ENCODE results near the gene SLC46A2.

SLC46A2 gene

GRCh38 chr9:112900901-112901300, 10.2 kb upstream of the SLC46A2 start:
- TF ChIP-seq, protein P1, sequence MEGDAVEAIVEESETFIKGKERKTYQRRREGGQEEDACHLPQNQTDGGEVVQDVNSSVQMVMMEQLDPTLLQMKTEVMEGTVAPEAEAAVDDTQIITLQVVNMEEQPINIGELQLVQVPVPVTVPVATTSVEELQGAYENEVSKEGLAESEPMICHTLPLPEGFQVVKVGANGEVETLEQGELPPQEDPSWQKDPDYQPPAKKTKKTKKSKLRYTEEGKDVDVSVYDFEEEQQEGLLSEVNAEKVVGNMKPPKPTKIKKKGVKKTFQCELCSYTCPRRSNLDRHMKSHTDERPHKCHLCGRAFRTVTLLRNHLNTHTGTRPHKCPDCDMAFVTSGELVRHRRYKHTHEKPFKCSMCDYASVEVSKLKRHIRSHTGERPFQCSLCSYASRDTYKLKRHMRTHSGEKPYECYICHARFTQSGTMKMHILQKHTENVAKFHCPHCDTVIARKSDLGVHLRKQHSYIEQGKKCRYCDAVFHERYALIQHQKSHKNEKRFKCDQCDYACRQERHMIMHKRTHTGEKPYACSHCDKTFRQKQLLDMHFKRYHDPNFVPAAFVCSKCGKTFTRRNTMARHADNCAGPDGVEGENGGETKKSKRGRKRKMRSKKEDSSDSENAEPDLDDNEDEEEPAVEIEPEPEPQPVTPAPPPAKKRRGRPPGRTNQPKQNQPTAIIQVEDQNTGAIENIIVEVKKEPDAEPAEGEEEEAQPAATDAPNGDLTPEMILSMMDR (IDR thresholded peaks at IDR 0.05; ENCODE audit: control insufficient read depth, insufficient read depth, low read depth, low read length, missing control alignments) = no peak
- DNase-seq (ENCODE audit: low read depth) = no peak
- no peak overlapping the region for H3K4me3 ChIP-seq (ENCODE audit: control insufficient read depth, low read depth, low read length)

DNA sequence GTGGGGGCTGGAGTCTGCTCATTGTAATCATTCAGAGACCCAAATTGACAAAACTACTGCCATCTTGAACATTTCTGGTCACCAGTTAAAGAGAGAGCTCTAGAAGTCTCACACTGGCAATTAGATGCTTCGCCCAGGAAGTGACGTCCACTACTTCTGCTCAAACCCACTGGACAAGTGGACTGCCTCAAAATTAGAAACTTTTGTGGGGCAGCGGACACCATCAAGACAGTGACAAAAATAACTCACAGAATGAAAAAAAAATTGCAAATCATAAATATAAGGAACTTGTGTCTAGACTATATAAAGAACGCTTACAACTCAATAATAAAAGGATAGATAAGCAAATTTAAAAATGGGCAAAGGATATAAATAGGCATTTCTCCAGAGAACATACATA, 9.8 kb upstream of the SLC46A2 start:
- TF ChIP-seq, protein P1 (IDR thresholded peaks at IDR 0.05; ENCODE audit: control insufficient read depth, insufficient read depth, low read depth, low read length, missing control alignments) = no peak
- DNase-seq (ENCODE audit: low read depth) = no peak
- H3K4me3 ChIP-seq (ENCODE audit: control insufficient read depth, low read depth, low read length) = no peak overlapping the region

DNA sequence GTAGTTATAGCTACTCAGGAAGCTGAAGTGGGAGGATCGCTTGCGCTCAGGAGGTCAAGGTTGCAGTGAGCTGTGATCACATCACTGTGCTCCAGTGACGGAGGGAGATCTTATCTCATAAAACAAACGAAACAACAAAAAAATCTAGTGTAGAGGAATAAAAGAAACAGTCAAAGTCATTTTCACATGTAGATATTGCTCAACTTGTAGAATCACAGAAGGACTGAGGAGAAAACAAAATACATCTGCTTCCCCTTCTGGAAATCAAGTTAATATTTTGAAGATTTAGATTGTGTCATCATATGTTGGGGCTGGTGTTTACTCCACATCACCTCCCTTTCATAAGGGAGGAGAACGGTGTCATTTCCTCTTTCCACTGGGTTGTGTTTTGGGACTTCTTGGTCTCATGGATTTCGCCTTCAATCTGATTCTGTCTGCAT, 8.2 kb upstream of the SLC46A2 start:
- DNase-seq (ENCODE audit: low read depth) = no peak
- H3K4me3 ChIP-seq (ENCODE audit: control insufficient read depth, low read depth, low read length) = no peak overlapping the region
- TF ChIP-seq, protein P1 (IDR thresholded peaks at IDR 0.05; ENCODE audit: control insufficient read depth, insufficient read depth, low read depth, low read length, missing control alignments) = no peak

GRCh38 chr9:112896131-112896530, 5.5 kb upstream of the SLC46A2 start:
- TF ChIP-seq, protein P1 (IDR thresholded peaks at IDR 0.05; ENCODE audit: control insufficient read depth, insufficient read depth, low read depth, low read length, missing control alignments) = no peak
- DNase-seq (ENCODE audit: low read depth) = no peak
- no peak overlapping the region for H3K4me3 ChIP-seq (ENCODE audit: control insufficient read depth, low read depth, low read length)

DNA sequence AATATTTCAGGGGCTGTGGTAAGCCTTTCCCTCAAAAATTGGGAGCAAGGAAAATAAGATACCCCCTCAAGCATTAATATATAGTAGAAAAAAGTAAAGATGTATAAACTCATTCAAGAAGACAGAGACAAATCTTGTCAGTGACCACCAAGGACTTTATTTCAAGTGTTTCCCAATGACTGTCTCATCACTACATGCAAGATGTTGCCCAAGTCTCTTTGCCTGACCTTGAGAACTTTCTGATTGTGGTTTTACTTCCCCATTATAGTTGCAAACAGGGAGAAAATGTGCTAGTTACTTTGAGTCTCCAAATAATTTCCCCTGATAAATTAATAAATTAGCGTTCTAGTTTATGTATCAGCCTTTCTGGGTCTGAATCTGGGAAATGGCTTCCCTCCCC, 4.0 kb upstream of the SLC46A2 start:
- no peak overlapping the region for H3K4me3 ChIP-seq (ENCODE audit: control insufficient read depth, low read depth, low read length)
- DNase-seq (ENCODE audit: low read depth) = no peak
- TF ChIP-seq, protein P1 (IDR thresholded peaks at IDR 0.05; ENCODE audit: control insufficient read depth, insufficient read depth, low read depth, low read length, missing control alignments) = no peak

- no peak for DNase-seq (ENCODE audit: low read depth)
- TF ChIP-seq, protein P1 (IDR thresholded peaks at IDR 0.05; ENCODE audit: control insufficient read depth, insufficient read depth, low read depth, low read length, missing control alignments) = no peak
- no peak overlapping the region for H3K4me3 ChIP-seq (ENCODE audit: control insufficient read depth, low read depth, low read length)
Observed at GRCh38 chr9:112894041-112894440, 3.4 kb upstream of the SLC46A2 start.

- no peak for DNase-seq (ENCODE audit: low read depth)
- H3K4me3 ChIP-seq (ENCODE audit: control insufficient read depth, low read depth, low read length) = no peak overlapping the region
- TF ChIP-seq, protein P1 (IDR thresholded peaks at IDR 0.05; ENCODE audit: control insufficient read depth, insufficient read depth, low read depth, low read length, missing control alignments) = no peak
Observed at GRCh38 chr9:112892981-112893380, 2.3 kb upstream of the SLC46A2 start.
